Putamen (tissue), 1 donor: Measurements from ENCODE around the gene ELAVL2.

Source experiments
- DNase-seq: peaks from one replicate; pipeline ENCODE4 v3.0.0-alpha.2; 2016; ENCODE audit warnings: low spot score

ELAVL2 gene

GRCh38 chr9:23821375-23822181 lies 4.5 kb downstream of the ELAVL2 start:
- DNase-seq, result no peak

- DNase-seq, result no peak
These were observed 5.3 kb downstream of the ELAVL2 start for GRCh38 chr9:23820451-23821374.

- DNase-seq, result no peak
These were observed 6.6 kb downstream of the ELAVL2 start for GRCh38 chr9:23819403-23819802.

- DNase-seq, result no peak
These were observed 11.8 kb downstream of the ELAVL2 start for GRCh38 chr9:23814243-23814642.

- no peak for DNase-seq
These were observed 13.4 kb downstream of the ELAVL2 start for GRCh38 chr9:23812673-23813072.

- DNase-seq, result no peak
These were observed 14.4 kb downstream of the ELAVL2 start for GRCh38 chr9:23811633-23812032.

GRCh38 chr9:23803216-23803615 lies 22.8 kb downstream of the ELAVL2 start:
- no peak for DNase-seq

- DNase-seq, result no peak
These were observed 24.5 kb downstream of the ELAVL2 start for GRCh38 chr9:23801523-23801922.

GRCh38 chr9:23799521-23799920 lies 26.5 kb downstream of the ELAVL2 start:
- DNase-seq, result no peak

GRCh38 chr9:23798325-23798724 lies 27.7 kb downstream of the ELAVL2 start:
- DNase-seq, result peak; percentile 78

GRCh38 chr9:23796209-23796608 lies 29.8 kb downstream of the ELAVL2 start:
- DNase-seq, result no peak

- DNase-seq, result no peak
These were observed 35.4 kb downstream of the ELAVL2 start for GRCh38 chr9:23790351-23791260.

GRCh38 chr9:23789529-23790254 lies 36.3 kb downstream of the ELAVL2 start:
- DNase-seq, result no peak

GRCh38 chr9:23784962-23785361 lies 41.1 kb downstream of the ELAVL2 start:
- DNase-seq, result no peak

GRCh38 chr9:23783509-23783908 lies 42.5 kb downstream of the ELAVL2 start:
- DNase-seq, result no peak

GRCh38 chr9:23779220-23779619 lies 46.8 kb downstream of the ELAVL2 start:
- peak; percentile 13 for DNase-seq

- DNase-seq, result no peak
These were observed 48.7 kb downstream of the ELAVL2 start for GRCh38 chr9:23777328-23777727.

- DNase-seq, result no peak
These were observed 50.5 kb downstream of the ELAVL2 start for GRCh38 chr9:23775549-23775948.

GRCh38 chr9:23774266-23774665 lies 51.8 kb downstream of the ELAVL2 start:
- no peak for DNase-seq

GRCh38 chr9:23772385-23772783 lies 53.7 kb downstream of the ELAVL2 start:
- DNase-seq, result no peak

- no peak for DNase-seq
These were observed 54.2 kb downstream of the ELAVL2 start for GRCh38 chr9:23771746-23772384.
